Fibroblast of villous mesenchyme (primary cell): ENCODE results near the gene NTRK3. TPM values are rescaled to one million over a fixed set of nuclear protein-coding genes. Genes with fewer than 3 reads are reported as not detected.

ENCODE experiments used
- DNase-seq: peaks from one replicate; pipeline ENCODE4 v3.0.0-alpha.2; 2010; ENCODE audit warnings: low read depth
- H3K4me3 ChIP-seq: 2 replicates; pipeline ENCODE4 v1.5.1; 2011; ENCODE audit warnings: low read depth, mild to moderate bottlenecking, low read length
- total RNA-seq: library from RNA; depleted of rRNA; stranded (reverse); fragments of >200 nt; gene quantifications from 2 replicates; pipeline ENCODE4 v1.2.3, GENCODE V29; 2012
- TF ChIP-seq, protein P1 (sequence below): IDR thresholded peaks from 2 replicates; pipeline ENCODE4 v1.5.1; 2012; ENCODE audit warnings: low read depth, mild to moderate bottlenecking, low read length; ENCODE audit not compliant: insufficient read depth

NTRK3 gene
- total RNA-seq, 1 donor: not detected

DNA sequence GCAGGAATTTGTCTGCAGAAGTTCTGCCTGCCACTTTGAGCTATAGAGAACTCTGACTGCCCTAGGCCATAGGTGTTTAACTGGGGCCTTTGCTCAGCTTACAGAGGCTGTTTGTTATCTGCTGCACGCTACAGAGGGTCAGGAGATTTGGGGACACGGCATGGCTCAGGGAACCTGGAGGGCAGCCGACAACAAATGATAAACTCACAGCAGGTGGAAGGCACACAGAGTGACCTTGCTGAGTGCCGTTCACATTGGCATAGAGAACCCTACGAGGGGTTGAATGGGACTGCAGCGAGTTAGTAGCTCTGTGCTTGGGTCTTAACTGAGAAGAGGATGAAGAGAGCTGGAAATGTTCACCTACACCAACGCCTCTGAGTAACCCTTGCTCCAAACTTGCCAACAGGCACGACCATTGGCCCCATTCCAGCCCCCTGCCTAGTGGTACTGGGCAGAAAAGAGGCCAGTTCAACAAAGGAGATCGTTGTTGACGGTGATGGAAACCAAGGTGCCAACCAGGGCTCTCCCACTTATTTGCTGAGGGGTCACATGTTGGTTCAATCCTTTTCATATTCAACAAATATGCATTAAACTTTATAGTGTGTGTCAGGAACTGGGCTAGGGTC, 301.1 kb downstream of the NTRK3 start:
- no peak for DNase-seq
- TF ChIP-seq, protein P1, sequence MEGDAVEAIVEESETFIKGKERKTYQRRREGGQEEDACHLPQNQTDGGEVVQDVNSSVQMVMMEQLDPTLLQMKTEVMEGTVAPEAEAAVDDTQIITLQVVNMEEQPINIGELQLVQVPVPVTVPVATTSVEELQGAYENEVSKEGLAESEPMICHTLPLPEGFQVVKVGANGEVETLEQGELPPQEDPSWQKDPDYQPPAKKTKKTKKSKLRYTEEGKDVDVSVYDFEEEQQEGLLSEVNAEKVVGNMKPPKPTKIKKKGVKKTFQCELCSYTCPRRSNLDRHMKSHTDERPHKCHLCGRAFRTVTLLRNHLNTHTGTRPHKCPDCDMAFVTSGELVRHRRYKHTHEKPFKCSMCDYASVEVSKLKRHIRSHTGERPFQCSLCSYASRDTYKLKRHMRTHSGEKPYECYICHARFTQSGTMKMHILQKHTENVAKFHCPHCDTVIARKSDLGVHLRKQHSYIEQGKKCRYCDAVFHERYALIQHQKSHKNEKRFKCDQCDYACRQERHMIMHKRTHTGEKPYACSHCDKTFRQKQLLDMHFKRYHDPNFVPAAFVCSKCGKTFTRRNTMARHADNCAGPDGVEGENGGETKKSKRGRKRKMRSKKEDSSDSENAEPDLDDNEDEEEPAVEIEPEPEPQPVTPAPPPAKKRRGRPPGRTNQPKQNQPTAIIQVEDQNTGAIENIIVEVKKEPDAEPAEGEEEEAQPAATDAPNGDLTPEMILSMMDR: no peak
- no peak overlapping the region for H3K4me3 ChIP-seq

DNA sequence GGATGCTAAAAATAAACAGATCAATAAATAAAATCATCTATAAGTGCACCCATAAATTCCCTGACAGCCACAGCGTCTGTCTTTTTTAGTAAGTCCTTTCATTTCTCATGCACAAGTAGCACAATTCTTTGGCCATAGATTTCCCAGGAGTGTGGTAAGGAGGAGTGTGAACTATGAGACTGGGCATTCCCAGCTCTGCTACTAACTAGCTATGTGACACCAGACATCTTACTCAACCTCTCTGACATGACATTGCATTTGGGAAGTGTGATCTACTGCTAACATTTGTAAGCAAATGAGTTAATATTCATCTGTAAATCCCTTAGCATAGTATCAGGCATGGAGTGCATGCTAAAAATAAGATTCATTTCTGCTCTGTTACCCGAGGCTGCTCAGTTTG, 301.7 kb downstream of the NTRK3 start:
- no peak overlapping the region for H3K4me3 ChIP-seq
- peak; percentile 2 for DNase-seq

DNA sequence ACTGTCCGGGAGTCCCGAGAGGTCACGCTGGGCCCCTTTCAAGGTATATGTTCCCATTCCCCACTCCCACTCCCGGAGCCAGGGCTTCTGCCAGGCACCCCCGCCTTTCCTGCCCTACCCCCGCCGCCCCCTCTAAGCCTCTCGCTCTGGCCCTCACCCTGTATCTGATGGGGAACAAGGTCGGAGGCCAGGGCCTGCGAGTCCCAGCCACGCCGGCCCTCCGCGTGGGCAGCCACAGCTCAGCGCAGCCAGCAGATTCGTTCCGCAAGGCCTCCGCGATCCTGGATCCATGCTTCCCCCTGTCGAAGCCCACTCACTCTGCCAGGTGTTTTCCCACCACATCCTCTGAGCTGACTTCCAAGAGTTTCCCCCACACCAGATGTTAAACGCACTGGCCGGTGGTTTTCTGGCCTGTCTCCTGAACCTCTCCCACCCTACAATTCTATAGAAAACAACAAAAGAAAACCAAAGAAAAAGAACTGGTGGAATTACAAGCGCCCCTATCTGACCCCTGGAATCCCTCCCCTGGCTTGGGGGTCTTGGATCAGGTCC, 303.7 kb downstream of the NTRK3 start:
- no peak for DNase-seq
- H3K4me3 ChIP-seq: no peak overlapping the region
- TF ChIP-seq, protein P1: no peak

More for the DNA sequence above, 301.7 kb downstream of the NTRK3 start:
- TF ChIP-seq, protein P1: no peak

DNA sequence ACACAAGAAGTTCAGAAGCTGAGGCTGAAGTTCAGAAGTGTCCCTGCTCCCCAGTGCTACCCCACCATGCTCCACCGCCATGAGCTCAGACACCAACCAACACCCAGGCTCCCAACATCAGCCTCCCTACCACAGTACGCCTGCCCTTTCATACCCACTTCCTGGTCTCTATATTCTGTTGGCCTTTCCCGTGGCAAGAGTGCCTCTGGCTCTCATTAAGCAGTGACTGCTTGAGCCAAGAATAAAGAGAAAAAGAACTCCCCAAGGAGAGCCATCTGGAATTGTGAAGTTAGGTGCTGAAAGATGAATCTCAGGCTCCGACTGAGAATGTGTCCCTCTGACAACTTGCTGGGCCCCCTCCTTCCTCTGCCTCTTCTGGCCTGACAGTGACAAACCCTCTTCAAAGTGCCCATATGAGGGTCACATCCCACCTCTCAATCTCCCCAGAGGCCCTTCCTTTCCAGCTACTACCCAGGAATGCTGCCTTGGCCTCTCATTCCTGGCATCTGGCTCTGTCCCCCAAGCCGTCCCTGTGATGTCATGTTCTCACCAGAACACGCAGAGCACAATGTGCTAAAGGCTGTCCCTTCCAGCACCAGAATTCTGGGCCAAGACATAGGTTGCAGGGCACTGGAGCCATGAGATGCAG, 306.8 kb downstream of the NTRK3 start:
- no peak for DNase-seq
- H3K4me3 ChIP-seq: no peak overlapping the region
- TF ChIP-seq, protein P1: no peak

DNA sequence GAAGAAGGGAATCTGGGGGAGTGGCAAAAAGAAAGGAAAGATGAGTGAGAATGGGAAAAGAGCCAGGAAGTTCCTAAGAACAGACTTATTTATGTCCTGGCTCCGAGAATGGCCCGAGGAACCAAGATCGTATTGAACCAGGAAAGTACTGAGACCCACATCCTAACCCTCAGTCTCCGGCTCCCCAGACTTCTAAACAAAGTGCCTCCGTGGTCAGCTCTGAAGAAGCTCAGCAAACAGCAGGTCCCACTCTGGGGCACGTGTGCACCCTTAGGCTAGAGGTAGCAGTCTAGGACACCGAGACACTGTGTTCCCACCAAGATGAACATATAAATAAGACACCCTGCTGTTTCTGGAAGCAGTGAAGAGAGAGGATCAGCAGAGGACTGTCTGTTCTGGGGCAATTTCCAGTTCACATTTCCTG, 307.4 kb downstream of the NTRK3 start:
- no peak for DNase-seq
- TF ChIP-seq, protein P1: no peak
- no peak overlapping the region for H3K4me3 ChIP-seq

DNA sequence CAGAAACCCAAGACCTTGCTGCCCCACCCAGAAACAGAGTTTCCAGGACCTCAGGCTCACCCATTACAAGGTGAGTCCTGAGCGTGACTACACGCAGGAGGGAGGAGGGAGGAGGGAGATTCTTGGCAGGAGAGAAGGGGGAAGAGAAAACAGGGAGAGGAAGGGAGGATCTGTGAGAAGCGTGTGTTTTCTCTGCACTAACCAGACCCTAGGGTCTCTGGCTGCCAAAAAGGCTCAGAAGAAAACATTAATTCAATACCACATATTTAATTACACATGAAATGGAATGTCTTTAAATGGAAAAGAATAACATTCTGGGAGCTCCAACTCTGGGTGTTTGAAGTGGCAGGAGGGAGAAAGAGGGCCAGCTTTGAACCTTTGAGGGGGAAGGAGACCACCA, 309.0 kb downstream of the NTRK3 start:
- no peak overlapping the region for H3K4me3 ChIP-seq
- TF ChIP-seq, protein P1: no peak
- no peak for DNase-seq

DNA sequence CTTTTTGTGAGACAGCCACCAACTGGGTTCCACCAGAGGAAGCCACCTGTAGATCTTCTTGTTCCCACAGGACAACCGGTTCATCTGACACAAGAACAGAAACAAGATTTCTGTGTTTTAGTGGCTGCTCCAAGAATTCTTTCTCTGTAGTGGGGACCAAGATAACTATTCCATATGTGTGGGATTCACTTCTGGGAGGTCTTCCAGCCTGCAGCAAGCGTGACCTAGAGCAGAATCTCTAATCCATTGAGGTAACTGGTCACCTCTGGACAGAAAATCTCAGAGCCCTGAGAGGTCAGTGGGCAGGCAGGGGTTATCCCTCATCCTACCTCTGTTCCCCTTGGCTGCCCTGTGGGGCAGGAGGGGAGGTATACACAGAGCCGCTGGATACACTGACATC, 311.3 kb downstream of the NTRK3 start:
- H3K4me3 ChIP-seq: no peak overlapping the region
- DNase-seq: no peak
- TF ChIP-seq, protein P1: no peak
